Neural crest cell (in vitro differentiated cells): ENCODE data around the gene ASTN2. TPM values are rescaled to one million over a fixed set of nuclear protein-coding genes. Genes with fewer than 3 reads are reported as not detected.

Source experiments
- DNase-seq: peaks from one replicate; pipeline ENCODE4 v3.0.0; 2021; ENCODE audit warnings: low read depth, mixed read lengths, low spot score
- H3K27ac Mint-ChIP-seq: one replicate; pipeline ENCODE4 v1.8.0; 2021; ENCODE audit warnings: mild to moderate bottlenecking, mixed read lengths; ENCODE audit not compliant: unreplicated experiment
- H3K27me3 Mint-ChIP-seq: 2 replicates; pipeline ENCODE4 v1.8.0; 2021; ENCODE audit warnings: low read depth, mild to moderate bottlenecking, mixed read lengths
- H3K36me3 Mint-ChIP-seq: 2 replicates; pipeline ENCODE4 v1.8.0; 2021; ENCODE audit warnings: low read depth, mild to moderate bottlenecking, mixed read lengths
- H3K4me1 Mint-ChIP-seq: 2 replicates; pipeline ENCODE4 v1.8.0; 2021; ENCODE audit warnings: mixed read lengths
- H3K4me3 Mint-ChIP-seq: one replicate; pipeline ENCODE4 v1.8.0; 2021; ENCODE audit warnings: mild to moderate bottlenecking, mixed read lengths
- H3K9me3 Mint-ChIP-seq: 2 replicates; pipeline ENCODE4 v1.8.0; 2021; ENCODE audit warnings: mixed read lengths
- total RNA-seq: library from RNA; stranded (reverse); gene quantifications from 2 replicates; pipeline ENCODE4 v1.2.1, GENCODE V29; 2021
- TF ChIP-seq, protein P1 (sequence below): fragments of 200-600 bp; sonication (generic); conservative IDR thresholded peaks from 2 replicates; pipeline ENCODE4 v1.5.0; 2021; ENCODE audit warnings: antibody characterized with exemption, mild to moderate bottlenecking

The ASTN2 gene
- total RNA-seq, 1 donor from 2014 or later, result 7.3 TPM

DNA sequence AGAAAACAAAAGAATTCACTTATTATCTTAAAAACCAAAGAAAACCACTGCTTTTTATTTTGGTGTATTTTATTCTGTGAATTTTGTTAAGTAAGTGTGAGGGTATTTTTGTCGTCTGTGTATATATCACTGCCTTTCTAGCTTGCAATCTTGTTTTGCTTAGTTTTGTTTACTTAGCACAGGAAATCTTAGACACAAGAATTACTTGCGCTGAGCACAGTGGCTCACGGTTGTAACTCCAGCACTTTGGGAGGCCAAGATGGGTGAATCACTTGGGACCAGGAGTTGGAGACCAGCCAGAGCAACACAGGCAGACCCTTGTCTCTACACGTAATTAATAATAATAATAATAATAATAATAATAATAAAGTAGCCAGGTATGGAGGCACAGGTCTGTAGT lies 1030.9 kb downstream of the ASTN2 start:
- H3K36me3 Mint-ChIP-seq, result no peaks in the 10 kb centered on the region
- H3K27me3 Mint-ChIP-seq, result no peaks in the 10 kb centered on the region
- no peaks in the 10 kb centered on the region for H3K4me1 Mint-ChIP-seq
- H3K27ac Mint-ChIP-seq, result no peak overlapping the region
- DNase-seq, result no peak
- H3K4me3 Mint-ChIP-seq, result no peak overlapping the region
- TF ChIP-seq, protein P1, sequence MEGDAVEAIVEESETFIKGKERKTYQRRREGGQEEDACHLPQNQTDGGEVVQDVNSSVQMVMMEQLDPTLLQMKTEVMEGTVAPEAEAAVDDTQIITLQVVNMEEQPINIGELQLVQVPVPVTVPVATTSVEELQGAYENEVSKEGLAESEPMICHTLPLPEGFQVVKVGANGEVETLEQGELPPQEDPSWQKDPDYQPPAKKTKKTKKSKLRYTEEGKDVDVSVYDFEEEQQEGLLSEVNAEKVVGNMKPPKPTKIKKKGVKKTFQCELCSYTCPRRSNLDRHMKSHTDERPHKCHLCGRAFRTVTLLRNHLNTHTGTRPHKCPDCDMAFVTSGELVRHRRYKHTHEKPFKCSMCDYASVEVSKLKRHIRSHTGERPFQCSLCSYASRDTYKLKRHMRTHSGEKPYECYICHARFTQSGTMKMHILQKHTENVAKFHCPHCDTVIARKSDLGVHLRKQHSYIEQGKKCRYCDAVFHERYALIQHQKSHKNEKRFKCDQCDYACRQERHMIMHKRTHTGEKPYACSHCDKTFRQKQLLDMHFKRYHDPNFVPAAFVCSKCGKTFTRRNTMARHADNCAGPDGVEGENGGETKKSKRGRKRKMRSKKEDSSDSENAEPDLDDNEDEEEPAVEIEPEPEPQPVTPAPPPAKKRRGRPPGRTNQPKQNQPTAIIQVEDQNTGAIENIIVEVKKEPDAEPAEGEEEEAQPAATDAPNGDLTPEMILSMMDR, result no peak
- no peaks in the 10 kb centered on the region for H3K9me3 Mint-ChIP-seq

DNA sequence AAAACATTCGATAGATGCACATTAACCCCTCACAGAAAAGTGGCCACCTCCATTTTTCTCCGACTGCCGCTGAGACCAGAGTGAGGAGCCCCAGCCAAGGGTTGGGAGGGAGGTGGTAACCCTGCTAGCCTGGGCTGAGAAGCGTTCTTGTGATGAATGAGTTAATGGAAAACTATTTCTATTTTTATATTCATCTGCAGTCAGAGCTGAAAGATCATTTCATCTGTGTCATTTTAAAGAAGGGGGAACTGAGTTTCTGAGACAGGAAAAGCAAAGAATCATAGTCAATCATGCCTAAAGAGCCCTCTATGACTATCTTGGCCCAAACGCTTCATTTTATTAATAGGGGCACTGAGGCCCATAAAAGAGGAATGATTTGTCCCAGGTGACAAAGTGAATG lies 1031.7 kb downstream of the ASTN2 start:
- no peaks in the 10 kb centered on the region for H3K36me3 Mint-ChIP-seq
- H3K9me3 Mint-ChIP-seq, result no peaks in the 10 kb centered on the region
- H3K4me1 Mint-ChIP-seq, result no peaks in the 10 kb centered on the region
- no peak overlapping the region for H3K4me3 Mint-ChIP-seq
- no peaks in the 10 kb centered on the region for H3K27me3 Mint-ChIP-seq
- no peak for DNase-seq
- TF ChIP-seq, protein P1, result no peak
- H3K27ac Mint-ChIP-seq, result no peak overlapping the region

DNA sequence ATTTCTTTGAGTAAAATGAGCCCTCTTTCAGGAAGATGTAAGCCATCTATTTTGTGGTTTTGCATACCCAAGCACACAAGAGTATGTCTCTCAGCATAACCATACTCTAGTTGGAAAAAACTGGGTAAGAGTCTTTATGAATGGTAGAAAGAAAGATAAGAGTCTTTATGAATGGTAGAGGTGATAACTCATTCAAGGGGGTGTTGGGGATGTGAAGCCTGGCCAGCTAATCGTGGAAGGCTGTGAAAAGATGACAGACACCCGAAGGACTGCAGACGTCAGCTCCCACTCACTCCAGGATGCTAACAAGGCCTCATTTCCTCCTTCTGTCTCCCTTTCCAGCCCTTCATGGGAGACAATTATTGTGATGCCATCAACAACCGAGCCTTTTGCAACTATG lies 1032.8 kb downstream of the ASTN2 start:
- no peaks in the 10 kb centered on the region for H3K36me3 Mint-ChIP-seq
- no peak overlapping the region for H3K27ac Mint-ChIP-seq

DNA sequence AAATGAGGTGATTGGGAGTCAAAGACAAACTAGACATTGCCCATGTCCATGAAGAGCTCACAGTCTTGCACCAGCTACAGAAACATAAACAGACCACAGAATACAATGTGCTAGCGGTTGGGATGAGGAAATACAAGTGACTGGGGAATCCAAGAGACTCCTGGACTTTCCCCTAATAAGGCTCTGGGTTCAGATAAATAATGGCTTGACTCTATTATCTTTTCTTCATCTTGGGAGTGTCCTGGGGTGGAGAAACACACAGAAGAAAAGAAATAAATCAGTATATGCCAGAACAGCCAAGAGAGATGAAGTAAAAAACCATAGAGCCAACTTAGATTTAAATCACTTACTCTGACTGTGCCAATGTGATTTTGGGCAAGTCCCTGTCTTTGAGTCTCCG lies 1033.5 kb downstream of the ASTN2 start:
- Mint-ChIP-seq H3K36me3 (no peaks in the 10 kb centered on the region), H3K4me3 (no peak overlapping the region), H3K4me1 (no peaks in the 10 kb centered on the region), H3K27me3 (no peaks in the 10 kb centered on the region), H3K9me3 (no peaks in the 10 kb centered on the region), H3K27ac (no peak overlapping the region)
- no peak for DNase-seq
- TF ChIP-seq, protein P1, result no peak

More for the DNA sequence above, 1032.8 kb downstream of the ASTN2 start:
- H3K4me3 Mint-ChIP-seq, result no peak overlapping the region
- DNase-seq, result no peak
- H3K4me1 Mint-ChIP-seq, result no peaks in the 10 kb centered on the region
- no peaks in the 10 kb centered on the region for H3K27me3 Mint-ChIP-seq
- no peaks in the 10 kb centered on the region for H3K9me3 Mint-ChIP-seq
- TF ChIP-seq, protein P1, result no peak

DNA sequence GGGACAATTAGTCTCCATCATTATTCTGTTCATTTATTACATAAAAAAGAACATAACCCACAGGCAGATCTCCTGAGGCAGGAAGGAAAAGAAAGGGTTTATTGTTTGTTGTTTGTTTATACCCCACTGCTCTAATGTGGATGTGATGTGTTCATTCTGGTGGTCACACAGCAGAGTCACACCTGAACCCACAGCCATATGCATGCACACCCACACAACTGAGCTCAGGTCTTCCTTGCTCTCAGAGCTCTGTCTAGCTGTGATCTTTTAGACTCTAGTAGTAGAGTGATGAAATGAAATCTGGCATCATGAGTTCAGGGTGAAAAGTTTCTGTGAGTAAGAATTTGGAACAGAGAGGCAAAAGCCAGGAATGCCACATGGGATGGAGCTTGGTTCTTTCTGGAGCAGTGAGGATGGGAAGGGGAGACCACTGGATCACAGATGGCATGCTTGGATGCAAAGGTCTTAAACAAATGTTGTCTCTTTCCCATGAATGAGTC lies 1034.3 kb downstream of the ASTN2 start:
- Mint-ChIP-seq H3K9me3 (no peaks in the 10 kb centered on the region), H3K36me3 (no peaks in the 10 kb centered on the region), H3K4me3 (no peak overlapping the region), H3K27ac (no peak overlapping the region), H3K27me3 (no peaks in the 10 kb centered on the region), H3K4me1 (no peaks in the 10 kb centered on the region)
- TF ChIP-seq, protein P1, result no peak
- no peak for DNase-seq

DNA sequence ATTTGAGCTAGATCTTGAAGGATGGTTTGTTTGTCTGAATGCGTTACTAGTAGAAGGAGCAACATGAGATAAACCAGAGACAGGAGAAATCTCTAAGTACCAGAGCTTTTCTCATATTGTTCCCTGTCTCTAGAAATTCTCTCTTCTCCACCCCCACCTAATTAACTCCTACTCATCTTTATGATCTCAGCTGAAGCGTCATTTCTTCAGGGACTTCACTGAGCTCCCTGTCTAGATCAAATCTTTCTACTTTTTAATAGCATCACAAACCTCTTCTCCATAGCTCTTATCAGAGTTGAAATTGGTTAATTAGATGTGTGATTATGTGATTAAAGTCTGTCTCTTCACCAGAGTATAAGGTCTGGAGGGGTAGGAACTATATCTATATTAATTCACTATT lies 1035.0 kb downstream of the ASTN2 start:
- TF ChIP-seq, protein P1, result no peak
- no peaks in the 10 kb centered on the region for H3K4me1 Mint-ChIP-seq
- DNase-seq, result no peak
- no peaks in the 10 kb centered on the region for H3K9me3 Mint-ChIP-seq
- H3K27ac Mint-ChIP-seq, result no peak overlapping the region
- no peaks in the 10 kb centered on the region for H3K27me3 Mint-ChIP-seq
- no peak overlapping the region for H3K4me3 Mint-ChIP-seq
- H3K36me3 Mint-ChIP-seq, result no peaks in the 10 kb centered on the region
